HG02885 (cell line): ENCODE results near the gene NYNRIN.
"Not testable (repeated sequence)": the region's sequence is repeated elsewhere in the genome, so short reads cannot be mapped to it uniquely, and the experiment has no call there.

ENCODE experiments used
- ATAC-seq: cut with Tn5 transposase; IDR thresholded peaks from one replicate; pipeline ENCODE4 v1.9.1; 2021; ENCODE audit warnings: mild to moderate bottlenecking; ENCODE audit not compliant: unreplicated experiment, poor library complexity

The NYNRIN gene

DNA sequence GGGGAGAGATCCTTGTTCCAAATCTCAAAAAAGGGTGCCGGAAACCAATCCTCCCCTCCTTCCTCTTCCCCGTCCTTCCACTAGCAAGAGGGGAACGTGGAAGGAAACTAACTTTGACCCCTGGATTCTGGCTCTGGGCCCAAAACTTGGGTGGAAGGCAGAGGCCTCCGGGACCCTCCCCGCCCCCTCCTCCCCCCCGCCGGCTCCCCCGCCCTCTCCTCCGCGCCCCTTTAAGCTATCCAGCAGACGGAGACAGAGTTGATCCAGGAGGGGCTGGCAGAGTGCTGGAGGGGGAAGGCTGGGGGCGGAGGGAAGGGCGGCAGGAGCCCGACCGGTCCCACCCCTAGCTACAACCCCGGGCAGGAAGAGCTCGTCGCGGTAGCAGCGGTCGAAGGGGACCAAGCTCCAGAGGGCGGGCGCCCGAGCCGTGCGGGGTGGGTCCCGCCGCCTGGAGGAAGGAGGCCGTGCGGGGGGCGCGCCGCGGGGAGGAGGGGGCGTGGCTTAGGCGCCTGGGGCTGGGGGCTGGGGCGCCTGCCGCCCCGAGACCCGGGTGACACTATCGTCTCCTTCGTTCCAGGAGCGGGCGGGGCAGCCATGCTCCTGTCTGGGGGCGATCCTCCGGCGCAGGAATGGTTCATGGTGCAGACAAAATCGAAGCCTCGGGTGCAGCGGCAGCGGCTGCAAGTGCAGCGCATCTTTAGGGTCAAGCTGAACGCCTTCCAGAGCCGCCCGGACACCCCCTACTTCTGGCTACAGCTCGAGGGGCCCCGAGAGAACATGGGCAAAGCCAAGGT is at the start of gene NYNRIN:
Gene NYNRIN (plus strand): TSS at position 351 of the 794 bp plus-strand sequence. CDS start 244 bp downstream, at position 595.
- no peak for ATAC-seq

- ATAC-seq, result no peak
Measured at GRCh38 chr14:24349742-24350141, 49.1 kb upstream of the NYNRIN start.

DNA sequence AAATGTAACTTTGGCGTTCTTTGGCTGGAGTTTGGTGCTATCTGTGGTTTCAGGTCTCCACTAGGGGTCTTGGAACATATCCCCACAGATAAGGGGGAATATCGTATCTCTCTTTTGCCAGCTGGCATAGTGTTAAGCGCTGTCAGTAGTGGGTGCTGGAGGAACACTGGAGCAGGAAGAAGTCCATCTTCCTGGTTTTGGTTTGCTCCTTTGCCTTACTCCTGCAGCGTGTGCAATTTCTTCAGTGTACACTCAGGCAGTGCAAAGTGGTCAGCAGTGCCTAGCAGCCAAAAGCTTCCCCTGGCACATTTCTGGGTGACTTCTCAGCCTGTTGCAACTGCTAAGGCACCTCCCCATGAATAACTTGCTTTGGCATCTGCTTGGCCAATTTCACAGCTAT is 47.3 kb upstream of the NYNRIN start:
- no peak for ATAC-seq

DNA sequence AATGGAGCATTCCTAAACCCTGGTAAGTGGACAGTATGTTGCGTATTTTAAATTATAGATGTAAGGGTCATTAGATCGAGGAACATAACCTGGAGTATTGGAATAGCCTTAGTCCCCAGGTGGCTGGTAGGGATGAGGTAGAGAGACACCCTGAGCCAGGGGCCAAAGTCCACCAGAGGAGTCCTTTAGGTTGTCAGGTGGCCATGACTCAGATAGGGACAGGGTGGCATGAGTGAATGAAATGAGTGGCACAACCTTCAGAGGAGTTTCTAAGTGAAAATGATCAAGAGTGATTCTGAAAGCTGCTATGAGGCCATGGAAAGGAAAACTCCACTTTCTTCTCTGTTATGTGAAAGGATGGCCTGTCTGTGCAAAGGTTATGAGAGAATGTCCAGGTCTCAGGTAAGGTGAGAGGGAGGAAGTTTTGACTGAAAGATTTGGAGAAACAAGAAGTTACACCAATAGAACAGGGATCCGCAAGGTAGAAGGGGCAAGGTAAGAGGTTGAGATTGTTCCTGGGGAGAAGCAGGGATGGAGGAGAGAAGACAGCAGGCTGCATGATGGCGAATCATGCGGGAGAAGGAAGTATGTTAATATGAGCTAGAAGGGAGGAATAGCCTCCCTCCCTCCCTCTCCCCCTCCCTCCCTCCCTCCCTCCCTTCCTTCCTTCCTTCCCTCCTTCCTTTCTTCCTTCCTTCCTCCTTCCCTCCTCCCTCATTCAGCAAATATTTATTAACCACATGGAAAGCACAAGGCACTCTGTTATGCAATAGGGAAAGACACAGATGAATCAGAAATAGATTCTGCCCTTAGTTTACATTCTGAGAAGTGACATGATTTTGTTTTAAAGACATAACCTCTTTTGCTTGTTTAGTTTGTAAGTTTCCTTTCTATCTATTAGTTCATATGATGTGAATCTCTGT is 45.0 kb upstream of the NYNRIN start:
- no peak for ATAC-seq

DNA sequence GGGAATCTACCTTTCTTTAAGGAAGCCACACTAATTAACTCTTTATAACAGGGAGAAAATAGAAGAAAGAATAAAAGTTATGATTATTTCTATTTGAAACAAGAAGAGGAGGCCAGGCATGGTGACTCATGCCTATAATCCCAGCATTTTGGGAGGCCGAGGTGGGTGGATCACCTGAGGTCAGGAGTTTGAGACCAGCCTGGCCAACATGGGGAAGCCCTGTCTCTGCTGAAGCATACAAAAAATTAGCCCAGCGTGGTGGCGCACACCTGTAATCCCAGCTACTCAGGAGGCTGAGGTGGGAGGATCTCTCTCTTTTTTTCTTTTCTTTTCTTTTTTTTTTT is 44.3 kb upstream of the NYNRIN start:
- ATAC-seq, result not testable (repeated sequence)

GRCh38 chr14:24355009-24355408 is 43.8 kb upstream of the NYNRIN start:
- no peak for ATAC-seq

- no peak for ATAC-seq
Measured at GRCh38 chr14:24356208-24356607, 42.6 kb upstream of the NYNRIN start.

GRCh38 chr14:24360281-24360680 is 38.5 kb upstream of the NYNRIN start:
- no peak for ATAC-seq

DNA sequence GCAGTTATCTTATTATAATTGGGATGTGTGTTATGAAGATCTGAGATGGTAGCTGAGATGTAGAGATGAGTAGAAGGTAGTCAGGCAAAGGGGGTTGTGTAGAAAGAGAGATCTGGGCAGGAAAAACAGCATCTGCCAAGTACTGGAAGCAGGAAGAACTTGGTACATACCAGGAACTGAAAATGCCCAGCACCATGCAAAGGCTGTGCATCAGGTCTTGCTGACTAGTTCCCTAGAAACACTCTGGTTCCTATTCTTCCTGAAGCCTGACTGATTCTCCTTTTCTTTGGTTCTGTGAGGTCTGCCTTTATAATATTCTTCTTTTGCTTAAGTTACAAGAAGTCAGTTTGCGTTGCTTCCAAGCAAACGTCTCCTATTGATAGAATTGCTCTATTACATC is 37.5 kb upstream of the NYNRIN start:
- no peak for ATAC-seq

GRCh38 chr14:24362241-24362960 is 36.4 kb upstream of the NYNRIN start:
- ATAC-seq, result no peak

GRCh38 chr14:24363401-24363800 is 35.4 kb upstream of the NYNRIN start:
- no peak for ATAC-seq

GRCh38 chr14:24364841-24365240 is 34.0 kb upstream of the NYNRIN start:
- no peak for ATAC-seq

DNA sequence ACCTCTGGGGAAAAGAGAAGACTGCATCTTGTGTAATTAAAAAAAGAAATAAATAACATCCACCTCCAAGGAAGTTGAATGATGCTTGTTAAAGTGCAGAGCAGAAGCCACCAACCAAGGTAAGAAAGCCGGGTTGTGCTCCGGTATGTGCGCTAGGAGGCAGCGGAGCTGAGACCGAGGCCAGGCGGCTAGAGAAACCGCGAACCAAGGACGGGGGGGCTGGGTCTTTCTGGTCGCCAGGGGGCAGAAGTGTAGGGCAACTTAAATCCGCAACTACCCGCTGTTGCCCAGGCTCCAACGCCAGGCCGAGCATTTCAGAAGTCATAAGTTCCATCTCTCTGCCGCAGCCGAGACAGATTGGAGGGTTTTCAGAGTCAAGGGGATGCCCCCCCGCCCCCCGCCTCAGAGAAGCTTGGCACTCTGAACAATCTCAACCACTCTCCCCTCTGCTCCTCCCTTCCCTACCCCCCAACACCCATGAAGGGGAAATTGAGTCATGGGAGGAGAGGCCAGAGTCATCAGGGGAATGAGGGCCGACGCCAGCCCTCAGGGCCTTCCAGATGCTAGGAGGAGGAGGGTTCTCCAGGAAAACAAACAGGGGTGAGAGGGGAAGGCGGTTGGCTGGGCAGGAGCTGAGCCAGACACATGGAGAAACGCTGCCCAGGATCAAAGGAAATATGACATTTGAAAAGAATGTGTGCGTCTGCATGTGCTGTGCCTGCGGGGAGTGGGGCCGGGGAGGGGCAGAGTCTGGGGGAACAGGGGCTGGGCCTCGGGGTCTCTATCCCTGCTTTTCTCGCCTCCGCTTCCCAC is 33.0 kb upstream of the NYNRIN start:
- peak; percentile 47 for ATAC-seq

GRCh38 chr14:24366413-24366720 is 32.4 kb upstream of the NYNRIN start:
- ATAC-seq, result no peak

DNA sequence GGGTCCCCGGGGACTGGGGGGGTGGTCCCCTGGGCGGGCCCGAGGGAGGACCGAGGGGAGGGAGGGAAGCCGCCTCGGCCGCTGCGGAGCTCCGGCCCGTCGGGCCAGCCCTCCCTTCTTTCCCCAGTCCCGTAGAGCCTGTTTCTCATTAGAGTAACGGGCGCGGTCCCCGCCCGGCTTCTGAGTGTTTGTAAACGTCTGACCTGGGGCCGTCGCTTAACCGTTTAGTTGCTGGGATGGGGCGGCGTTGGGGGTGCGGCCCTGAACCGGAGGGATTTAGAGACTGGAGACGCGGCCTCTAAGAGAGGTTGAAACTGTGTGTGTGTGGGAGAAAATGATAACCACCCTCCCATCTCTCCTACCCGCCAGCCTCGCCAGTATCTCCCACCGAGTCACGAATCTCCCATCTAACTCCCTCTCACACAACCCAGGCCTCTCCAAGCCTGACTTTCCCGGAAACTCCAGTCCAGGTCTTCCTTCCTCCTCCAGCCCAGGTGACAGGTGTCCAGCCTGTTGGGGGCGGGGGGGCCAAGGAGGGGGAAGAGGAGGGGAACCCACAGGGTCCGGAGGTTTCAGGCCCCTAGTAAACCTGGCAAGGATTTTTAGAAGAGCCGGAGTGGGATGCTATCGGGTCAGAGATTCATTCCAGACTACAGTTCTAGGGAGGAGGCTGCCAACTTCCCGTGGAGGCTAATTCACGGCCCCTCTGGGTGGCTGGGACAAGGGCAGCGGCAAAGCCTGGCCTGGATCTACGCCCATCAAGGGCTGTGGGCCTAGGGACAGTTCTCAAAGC is 31.9 kb upstream of the NYNRIN start:
- peak; percentile 69 for ATAC-seq

- no peak for ATAC-seq
Measured at GRCh38 chr14:24367514-24368211, 31.1 kb upstream of the NYNRIN start, which contains the start of gene NFATC4. TSS of gene NFATC4 (plus strand) at chr14:24368184. CDS start at chr14:24368341, 157 bp downstream.

DNA sequence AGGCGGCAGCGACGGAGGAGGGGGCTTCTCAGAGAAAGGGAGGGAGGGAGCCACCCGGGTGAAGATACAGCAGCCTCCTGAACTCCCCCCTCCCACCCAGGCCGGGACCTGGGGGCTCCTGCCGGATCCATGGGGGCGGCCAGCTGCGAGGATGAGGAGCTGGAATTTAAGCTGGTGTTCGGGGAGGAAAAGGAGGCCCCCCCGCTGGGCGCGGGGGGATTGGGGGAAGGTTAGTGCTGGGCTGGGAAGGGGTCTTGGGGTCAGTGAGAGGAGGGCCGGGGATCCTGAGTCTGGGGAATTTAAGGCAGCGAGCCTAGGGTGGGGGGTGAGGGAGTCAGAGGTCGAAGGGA is 30.6 kb upstream of the NYNRIN start:
- no peak for ATAC-seq

DNA sequence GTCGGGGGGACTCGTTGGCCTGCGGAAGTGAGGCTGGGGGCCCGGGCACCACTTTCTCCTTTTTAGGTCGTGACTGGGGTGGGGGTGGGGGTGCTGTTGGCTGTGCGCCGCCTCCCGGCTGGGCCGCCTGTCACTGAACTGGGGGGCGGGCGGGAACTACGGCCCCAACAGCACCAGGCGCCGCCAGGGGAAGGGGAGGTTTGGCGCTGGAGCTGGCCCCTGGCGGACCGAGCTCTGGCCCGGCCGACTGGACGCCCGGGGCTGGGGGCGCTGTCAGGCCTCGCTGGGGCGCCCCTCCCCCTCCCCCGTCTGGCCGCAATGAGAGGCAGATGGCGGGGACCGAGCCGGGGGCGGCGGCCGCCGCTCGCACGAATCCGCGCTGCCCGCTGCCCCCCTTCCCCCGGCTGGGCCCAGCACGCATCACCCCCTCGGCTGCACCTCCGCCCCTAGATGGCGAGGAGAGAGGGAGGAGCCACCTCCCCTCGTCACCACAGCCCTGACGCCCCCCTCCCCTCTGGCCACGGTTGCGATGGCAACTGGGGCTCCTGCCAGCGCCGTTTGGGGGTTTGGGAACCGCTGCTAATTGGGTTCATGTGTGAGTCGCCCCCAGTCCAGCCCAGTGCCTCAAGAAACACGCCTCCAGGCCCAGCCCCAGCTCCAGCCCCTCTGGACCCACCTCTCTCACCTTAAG is 30.1 kb upstream of the NYNRIN start:
- no peak for ATAC-seq
